ENCODE results near the gene FAN1. TPM values are rescaled to one million over a fixed set of nuclear protein-coding genes. Genes with fewer than 3 reads are reported as not detected.
A peak's percentile ranks its signal among the peaks of the same experiment; 100 is the strongest.

FAN1 gene
- total and polyA plus RNA-seq, 4 experiments from 2014 or later: 7.5 to 25.9 (median 16.8) TPM

DNA sequence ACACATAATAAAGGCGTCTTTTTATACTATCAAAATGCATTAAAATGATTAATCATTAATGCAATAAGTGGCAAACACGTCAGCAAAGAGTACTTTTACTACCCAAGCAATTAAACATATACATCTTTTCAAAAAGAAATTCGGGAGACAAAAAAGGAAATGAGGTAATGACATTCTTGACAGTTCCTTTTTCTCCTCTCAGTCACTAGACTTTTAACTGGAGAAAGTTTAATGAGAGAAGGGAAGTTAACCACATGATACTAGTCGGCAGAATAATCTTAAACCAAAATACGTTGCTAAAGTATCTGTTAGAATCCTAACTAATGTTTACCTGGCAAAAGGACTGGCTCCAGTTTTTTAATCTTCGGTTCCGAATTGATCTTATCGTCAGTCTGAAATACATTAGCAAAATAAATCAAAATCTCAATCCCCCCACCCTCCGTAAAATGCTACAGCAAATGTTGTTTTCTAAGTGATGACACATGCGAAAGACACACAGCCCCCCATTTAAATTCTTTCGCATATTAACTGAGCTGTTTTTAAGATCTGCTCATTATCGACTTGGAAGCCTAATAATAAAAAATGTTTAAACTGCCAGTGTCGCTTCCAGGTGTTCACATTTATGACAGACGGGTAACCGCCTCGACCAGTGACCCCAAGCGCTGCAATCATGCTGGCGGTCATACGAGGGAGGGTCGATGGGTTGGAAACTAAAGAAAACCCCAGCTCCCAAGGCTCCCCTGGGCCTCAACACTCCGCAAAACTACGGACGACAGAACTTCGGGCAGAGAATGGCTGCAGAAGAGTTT, 86.9 kb downstream of the FAN1 start:
- CTCF ChIA-PET (ENCODE audit: partially characterized antibody): interaction anchor here (2.6 kb wide), 1 partner anchor 499 kb away, joined by 10 read pairs; no protein-coding TSS in a partner anchor
- Mint-ChIP-seq H3K27me3 (no peaks in the 10 kb centered on the region), H3K4me1 (peaks cover 20 to 37% (median 31%) of the 10 kb centered on the region in 4 donors), H3K36me3 (peaks cover 9 to 20% of the 10 kb centered on the region in 2 donors), H3K27ac (peak overlapping the region; percentile 89 to 95 (median 94)), H3K4me3 (peak overlapping the region; percentile 94 to 98 (median 96)), H3K9me3 (peaks cover 0 to 5% (median 0%) of the 10 kb centered on the region in 8 donors)
- Histone ChIP-seq H3K9me3 (ENCODE audit: control insufficient read depth in 1 of 2, low read length in 2 of 2) (no peaks in the 10 kb centered on the region), H3K36me3 (ENCODE audit: insufficient read depth, low read length) (peaks cover 11% of the 10 kb centered on the region), H3K4me1 (ENCODE audit: insufficient read depth, low read length) (peaks cover 36% of the 10 kb centered on the region), H3K27me3 (ENCODE audit: insufficient read depth, low read length) (no peaks in the 10 kb centered on the region), H3K4me3 (ENCODE audit: low read length in 2 of 2) (peak overlapping the region; percentile 64 to 76), H3K27ac (ENCODE audit: low read depth, low read length) (peak overlapping the region; percentile 76)
- no peak for DNase-seq
- intact Hi-C loops (cut with micrococcal nuclease): loop anchor here (1.0 to 10.0 kb wide), 7 partner anchors 86 to 882 kb away; partner anchors contain the start of genes KLF13 and OTUD7A
- POLR2A ChIA-PET (ENCODE audit: partially characterized antibody): interaction anchor here (0.9 to 1.9 kb wide), 7 partner anchors 8 to 365 kb away, joined by 3 to 7 read pairs (median 4); partner anchors contain the start of gene ARHGAP11B

DNA sequence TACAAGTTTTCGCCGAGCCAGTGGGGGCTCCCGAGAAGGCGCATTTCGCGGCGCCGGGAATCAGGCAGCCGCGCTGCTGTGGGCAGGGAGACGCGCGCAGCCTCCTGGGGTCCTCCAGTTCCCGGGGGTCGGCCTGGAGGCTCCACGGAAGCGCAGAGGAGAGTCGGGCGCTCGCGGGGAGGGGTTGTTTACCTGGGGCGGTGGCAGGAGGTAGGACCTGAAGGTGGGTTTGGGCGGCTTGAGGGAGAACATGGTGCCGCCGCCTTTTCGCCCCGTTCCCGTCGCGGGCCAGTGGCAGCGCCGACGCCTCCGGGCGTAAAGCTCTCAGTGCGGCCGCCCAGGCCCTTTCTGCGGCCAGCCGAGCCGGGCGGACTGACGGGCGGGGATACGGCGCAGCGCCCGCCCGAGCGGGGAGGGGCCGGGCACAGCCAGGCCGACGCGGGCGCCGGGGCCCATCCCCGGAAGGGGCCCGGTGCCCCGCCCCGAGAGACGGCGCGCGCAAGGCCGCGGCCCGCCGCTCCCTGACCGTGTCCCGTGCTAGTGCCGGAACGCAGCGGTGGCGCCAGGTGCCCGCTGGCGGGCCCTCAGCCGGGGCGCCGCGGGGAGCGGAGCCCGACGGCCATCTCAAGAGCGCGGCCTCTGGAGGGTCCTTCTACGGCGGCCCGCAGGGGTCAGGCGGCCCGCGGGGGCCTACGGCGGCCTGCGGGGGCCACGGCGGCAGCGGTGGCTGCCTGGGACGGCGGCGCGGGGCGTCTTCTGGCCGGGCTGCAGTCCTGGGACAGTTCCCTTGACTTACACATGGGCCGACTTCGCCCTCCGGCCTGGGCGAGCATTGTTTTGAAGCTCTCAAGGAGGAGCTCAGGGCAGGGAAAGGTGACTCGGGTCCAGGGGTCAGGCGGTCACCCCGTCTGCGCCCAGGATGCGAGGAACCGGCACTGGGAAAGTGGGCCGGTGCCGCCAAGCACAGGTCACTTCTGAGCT, 87.8 kb downstream of the FAN1 start, which contains the start of gene MTMR10:
MTMR10 (minus strand) TSS at position 374 of the 981 bp plus-strand sequence; CDS start at position 252, 122 bp downstream.
- Mint-ChIP-seq H3K4me1 (peaks cover 19 to 32% (median 27%) of the 10 kb centered on the region in 4 donors), H3K27me3 (no peaks in the 10 kb centered on the region), H3K27ac (peak within 1 kb of the TSS; percentile 89 to 95 (median 94)), H3K36me3 (peaks cover 3 to 17% of the 10 kb centered on the region in 2 donors), H3K9me3 (peaks cover 0 to 5% (median 0%) of the 10 kb centered on the region in 8 donors), H3K4me3 (peak within 1 kb of the TSS; percentile 94 to 98 (median 96))
- Histone ChIP-seq H3K27me3 (ENCODE audit: insufficient read depth, low read length) (no peaks in the 10 kb centered on the region), H3K27ac (ENCODE audit: low read depth, low read length) (peak within 1 kb of the TSS; percentile 76), H3K9me3 (ENCODE audit: control insufficient read depth in 1 of 2, low read length in 2 of 2) (no peaks in the 10 kb centered on the region), H3K4me1 (ENCODE audit: insufficient read depth, low read length) (peaks cover 30% of the 10 kb centered on the region), H3K36me3 (ENCODE audit: insufficient read depth, low read length) (peaks cover 5% of the 10 kb centered on the region), H3K4me3 (ENCODE audit: low read length in 2 of 2) (peak within 1 kb of the TSS; percentile 64 to 76)
- intact Hi-C loops (cut with micrococcal nuclease): loop anchor here (1.0 to 10.0 kb wide), 7 partner anchors 87 to 881 kb away; partner anchors contain the start of genes KLF13 and OTUD7A
- peak; percentile 70 to 84 (median 82) for DNase-seq
- ChIA-PET POLR2A (ENCODE audit: partially characterized antibody) (interaction anchor here (0.7 to 1.9 kb wide), 6 partner anchors 9 to 368 kb away, joined by 3 to 7 read pairs (median 4); partner anchors contain the start of gene ARHGAP11B), CTCF (ENCODE audit: partially characterized antibody) (interaction anchor here (2.6 kb wide), 1 partner anchor 498 kb away, joined by 10 read pairs; no protein-coding TSS in a partner anchor)

DNA sequence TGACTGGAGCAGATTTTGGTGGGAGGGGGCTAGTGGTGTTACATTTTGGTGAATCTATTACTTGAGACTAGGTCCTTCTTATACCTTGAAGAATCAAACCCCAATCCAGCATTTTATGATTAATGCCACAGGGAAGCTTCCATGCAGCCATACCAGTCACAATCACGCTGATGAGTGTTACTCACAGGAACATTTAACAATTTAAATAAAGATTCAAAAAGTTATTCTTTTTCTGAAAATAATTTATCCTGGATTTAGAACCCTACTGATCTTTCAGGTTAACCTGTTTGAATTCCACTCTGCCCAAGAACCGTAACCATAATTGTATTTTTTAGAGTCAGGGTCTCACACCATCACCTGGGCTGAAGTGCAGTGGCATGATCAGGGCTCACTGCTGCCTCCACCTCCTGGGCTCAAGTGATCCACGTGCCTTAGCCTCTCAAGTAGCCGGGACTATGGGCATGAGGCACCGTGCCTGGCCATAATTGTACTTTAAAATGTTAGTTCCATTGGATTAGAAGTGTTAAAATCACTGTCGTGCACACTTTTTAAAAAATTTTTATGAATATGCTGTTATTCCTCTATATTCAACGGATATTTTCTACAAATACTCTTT, 88.6 kb downstream of the FAN1 start:
- H3K27me3 ChIP-seq (ENCODE audit: insufficient read depth, low read length): no peaks in the 10 kb centered on the region
- ChIA-PET POLR2A (ENCODE audit: partially characterized antibody) (interaction anchor here (0.7 to 1.9 kb wide), 3 partner anchors 10 to 368 kb away, joined by 3 to 7 read pairs (median 3); no protein-coding TSS in a partner anchor), CTCF (ENCODE audit: partially characterized antibody) (interaction anchor here (2.6 kb wide), 1 partner anchor 497 kb away, joined by 10 read pairs; no protein-coding TSS in a partner anchor)
- intact Hi-C loops (cut with micrococcal nuclease): loop anchor here (5.0 to 10.0 kb wide), 5 partner anchors 132 to 880 kb away; partner anchors contain the start of genes KLF13 and OTUD7A
- peaks cover 30% of the 10 kb centered on the region for H3K4me1 ChIP-seq (ENCODE audit: insufficient read depth, low read length)
- H3K9me3 ChIP-seq (ENCODE audit: control insufficient read depth in 1 of 2, low read length in 2 of 2): no peaks in the 10 kb centered on the region
- Mint-ChIP-seq H3K9me3 (peaks cover 0 to 6% (median under 1%) of the 10 kb centered on the region in 8 donors), H3K27me3 (no peaks in the 10 kb centered on the region), H3K4me1 (peaks cover 17 to 25% (median 23%) of the 10 kb centered on the region in 4 donors), H3K36me3 (peaks cover 0 to 13% of the 10 kb centered on the region in 2 donors), H3K27ac (peak overlapping the region; percentile 62 to 94 (median 86)), H3K4me3 (peak overlapping the region; percentile 79 to 89 (median 86))
- H3K36me3 ChIP-seq (ENCODE audit: insufficient read depth, low read length): no peaks in the 10 kb centered on the region
- DNase-seq: no peak
- H3K27ac ChIP-seq (ENCODE audit: low read depth, low read length): peak overlapping the region; percentile 76
- H3K4me3 ChIP-seq (ENCODE audit: low read length in 2 of 2): peak overlapping the region; percentile 44 to 76

Other genes with a start within 250 kb of the FAN1 start
- 10 to 100 TPM; 29.6 to 31.8 TPM for gene MTMR10, start 87.7 kb downstream of the FAN1 start, total RNA-seq
- 1 to 10 TPM; 2.7 to 8.4 TPM for gene MTMR10, start 87.7 kb downstream of the FAN1 start, polyA plus RNA-seq
- gene TRPM1, start 197.8 kb downstream of the FAN1 start, total RNA-seq: not detected
- gene TRPM1, start 197.8 kb downstream of the FAN1 start, polyA plus RNA-seq: not detected

Data from CD4-positive, alpha-beta memory T cell (primary cell).